Spleen (tissue), 11 donors: ENCODE measurements around the gene DACH1. TPM values are rescaled to one million over a fixed set of nuclear protein-coding genes. Genes with fewer than 3 reads are reported as not detected.

ENCODE experiments used
- DNase-seq: peaks from one replicate; pipeline ENCODE4 v3.0.0-alpha.2; 2020
- H3K27ac ChIP-seq, 8 donors: fragments of 200-600 bp; sonication (generic) in 7 of 8; 1 replicate in 4 of 8; 2 replicates in 4 of 8; pipeline versions ENCODE4 v1.5.0 to v1.8.0; 2016 to 2021; ENCODE audit warnings: inconsistent platforms in 4 of 8, mild to moderate bottlenecking in 4 of 8, moderate library complexity in 1 of 8
- H3K27me3 ChIP-seq, 7 donors: fragments of 200-600 bp; sonication (generic) in 6 of 7; replicated peaks in 1 of 7; 1 replicate in 4 of 7; 2 replicates in 3 of 7; pipeline versions ENCODE4 v1.5.0 to v1.8.0; 2016 to 2021; ENCODE audit warnings: inconsistent platforms in 3 of 7, mild to moderate bottlenecking in 1 of 7
- H3K36me3 ChIP-seq, 6 donors: fragments of 200-600 bp; sonication (generic) in 5 of 6; 1 replicate in 4 of 6; 2 replicates in 2 of 6; pipeline versions ENCODE4 v1.5.0 to v1.8.0; 2016 to 2021; ENCODE audit warnings: inconsistent platforms in 2 of 6
- H3K4me1 ChIP-seq, 6 donors: fragments of 200-600 bp; sonication (generic) in 5 of 6; 1 replicate in 3 of 6; 2 replicates in 3 of 6; pipeline versions ENCODE4 v1.5.0 to v1.8.0; 2016 to 2021; ENCODE audit warnings: inconsistent platforms in 3 of 6
- H3K4me3 ChIP-seq, 8 donors: fragments of 200-600 bp; sonication (generic) in 7 of 8; 1 replicate in 4 of 8; 2 replicates in 4 of 8; pipeline versions ENCODE4 v1.5.0 to v1.8.0; 2016 to 2021; ENCODE audit warnings: inconsistent platforms in 4 of 8, mild to moderate bottlenecking in 4 of 8, moderate library complexity in 2 of 8
- H3K9me3 ChIP-seq, 8 donors: fragments of 200-600 bp; sonication (generic) in 7 of 8; 1 replicate in 4 of 8; 2 replicates in 4 of 8; pipeline versions ENCODE4 v1.5.0 to v1.8.0; 2016 to 2021; ENCODE audit warnings: inconsistent platforms in 4 of 8
- POLR2A ChIP-seq, 3 donors: fragments of 450-650 bp; IDR thresholded peaks; one replicate each; pipeline ENCODE4 v1.5.1; 2017; ENCODE audit warnings: antibody characterized with exemption in 3 of 3, mild to moderate bottlenecking in 1 of 3
- POLR2AphosphoS5 ChIP-seq, 3 donors: sonication (generic); formaldehyde crosslinking; IDR thresholded peaks; one replicate each; pipeline ENCODE4 v1.5.1; 2017; ENCODE audit warnings: antibody characterized with exemption in 3 of 3
- WGBS, 5 donors: extraction: QIAGEN DNeasy Blood & Tissue Kit in 3 of 5; methylation state at CpG; one replicate each; pipeline versions ENCODE4 v1.1.5 to v1.1.7; 2013 to 2018; 5-methylcytosine and 5-hydroxymethylcytosine counted together
- intact Hi-C: fragments of 100-400 bp; cut with DNase I; formaldehyde crosslinking; loops from one replicate; pipeline ENCODE4 v1.15.0; 2023; ENCODE audit warnings: low total_unique reads
- polyA plus RNA-seq, 3 donors: library from polyadenylated mRNA; stranded (reverse); fragments of 200-250 nt; gene quantifications; one replicate each; pipeline ENCODE4 v1.2.1, GENCODE V29; 2013
- total RNA-seq, 7 donors: library from RNA; depleted of rRNA in 3 of 7; stranded (reverse); fragments of >200 nt in 3 of 7; fragmentation: NEBNext Ultra II Directional in 4 of 7; extraction: Animal tissue kit (Norgen Biotek cat#: 25700) in 4 of 7; gene quantifications; one replicate each; pipeline versions ENCODE4 v1.1.0 to v1.2.1, GENCODE V29; 2016 to 2021
- TF ChIP-seq, protein P1 (sequence below), 11 experiments: fragments of 200-600 bp in 7 of 11; fragments of 450-650 bp in 4 of 11; sonication (generic) in 4 of 11; IDR thresholded peaks in 8 of 11; conservative IDR thresholded peaks in 3 of 11; 1 replicate in 7 of 11; 2 replicates in 4 of 11; pipeline versions ENCODE4 v1.4.0 to v1.8.0; 2016 to 2021; ENCODE audit warnings: antibody characterized with exemption in 11 of 11, inconsistent platforms in 4 of 11, mild to moderate bottlenecking in 1 of 11
- donor health status: healthy with polysubstance abuse.
- donor health status: DM: no; HTN: no; CAD: no; lungs with moderate emphysema.
- donor health status: DM: no; HTN: no; CAD: no.
- donor health status: Bipolar disorder and iron deficiency.
- donor health status: healthy.
- donor health status: DM: no; HTN: no; CAD: no.
- donor health status: DM: yes; HTN: yes; CAD: no.

The DACH1 gene
- total and polyA plus RNA-seq, 10 donors: 0.80 to 18.9 (median 11.4) TPM

GRCh38 chr13:71589032-71589431 is 278.0 kb downstream of the DACH1 start:
- 68 to 90% (median 74%) methylated on average over 2 of the region's 2 CpGs for WGBS, 5 donors
- no peak for DNase-seq
- no peak for TF ChIP-seq POLR2A (IDR thresholded peaks at IDR 0.05)
- TF ChIP-seq POLR2AphosphoS5 (IDR thresholded peaks at IDR 0.05): no peak
- TF ChIP-seq, protein P1, sequence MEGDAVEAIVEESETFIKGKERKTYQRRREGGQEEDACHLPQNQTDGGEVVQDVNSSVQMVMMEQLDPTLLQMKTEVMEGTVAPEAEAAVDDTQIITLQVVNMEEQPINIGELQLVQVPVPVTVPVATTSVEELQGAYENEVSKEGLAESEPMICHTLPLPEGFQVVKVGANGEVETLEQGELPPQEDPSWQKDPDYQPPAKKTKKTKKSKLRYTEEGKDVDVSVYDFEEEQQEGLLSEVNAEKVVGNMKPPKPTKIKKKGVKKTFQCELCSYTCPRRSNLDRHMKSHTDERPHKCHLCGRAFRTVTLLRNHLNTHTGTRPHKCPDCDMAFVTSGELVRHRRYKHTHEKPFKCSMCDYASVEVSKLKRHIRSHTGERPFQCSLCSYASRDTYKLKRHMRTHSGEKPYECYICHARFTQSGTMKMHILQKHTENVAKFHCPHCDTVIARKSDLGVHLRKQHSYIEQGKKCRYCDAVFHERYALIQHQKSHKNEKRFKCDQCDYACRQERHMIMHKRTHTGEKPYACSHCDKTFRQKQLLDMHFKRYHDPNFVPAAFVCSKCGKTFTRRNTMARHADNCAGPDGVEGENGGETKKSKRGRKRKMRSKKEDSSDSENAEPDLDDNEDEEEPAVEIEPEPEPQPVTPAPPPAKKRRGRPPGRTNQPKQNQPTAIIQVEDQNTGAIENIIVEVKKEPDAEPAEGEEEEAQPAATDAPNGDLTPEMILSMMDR (IDR thresholded peaks at IDR 0.05 in 8 of 11, conservative IDR thresholded peaks at IDR 0.05 in 3 of 11): no peak
- intact Hi-C loops: no loop called here
- H3K27me3 ChIP-seq: no peaks in the 10 kb centered on the region
- no peaks in the 10 kb centered on the region for H3K36me3 ChIP-seq
- H3K4me3 ChIP-seq: no peak overlapping the region
- no peak overlapping the region for H3K27ac ChIP-seq
- no peaks in the 10 kb centered on the region for H3K9me3 ChIP-seq
- H3K4me1 ChIP-seq: peaks cover 0 to 6% (median 0%) of the 10 kb centered on the region in 6 donors

DNA sequence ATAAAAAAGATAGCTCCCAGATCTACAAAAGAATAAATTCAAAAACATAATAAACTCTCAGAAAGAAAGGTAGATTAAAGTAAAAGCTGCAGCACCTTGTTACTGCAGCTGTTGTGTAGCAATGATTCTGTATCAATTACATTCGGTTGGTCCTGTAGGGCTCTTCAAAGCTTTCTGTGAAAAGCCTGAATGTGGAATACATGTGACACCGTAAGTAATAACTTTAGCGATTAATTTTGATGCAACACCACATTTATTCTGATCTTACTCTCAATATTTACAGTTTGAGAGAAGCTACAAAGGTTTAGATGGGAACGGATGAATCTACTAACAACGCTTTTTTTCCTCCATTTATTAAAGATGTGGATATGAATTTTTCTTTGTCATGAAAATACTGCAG is 279.2 kb downstream of the DACH1 start:
- H3K4me1 ChIP-seq: peaks cover 0 to 6% (median 0%) of the 10 kb centered on the region in 6 donors
- intact Hi-C loops: no loop called here
- TF ChIP-seq, protein P1 (IDR thresholded peaks at IDR 0.05 in 8 of 11, conservative IDR thresholded peaks at IDR 0.05 in 3 of 11): no peak
- TF ChIP-seq POLR2AphosphoS5 (IDR thresholded peaks at IDR 0.05): no peak
- TF ChIP-seq POLR2A (IDR thresholded peaks at IDR 0.05): no peak
- 86 to 94% (median 89%) methylated on average over 5 of the region's 5 CpGs for WGBS, 5 donors
- no peaks in the 10 kb centered on the region for H3K36me3 ChIP-seq
- no peak for DNase-seq
- H3K27me3 ChIP-seq: no peaks in the 10 kb centered on the region
- no peak overlapping the region for H3K4me3 ChIP-seq
- no peak overlapping the region for H3K27ac ChIP-seq
- H3K9me3 ChIP-seq: no peaks in the 10 kb centered on the region

- no peak for DNase-seq
- no peak overlapping the region for H3K4me3 ChIP-seq
- 79 to 87% (median 82%) methylated on average over 2 of the region's 2 CpGs for WGBS, 5 donors
- H3K36me3 ChIP-seq: no peaks in the 10 kb centered on the region
- H3K27ac ChIP-seq: no peak overlapping the region
- peaks cover 0 to 6% (median 0%) of the 10 kb centered on the region in 6 donors for H3K4me1 ChIP-seq
- TF ChIP-seq, protein P1 (IDR thresholded peaks at IDR 0.05 in 8 of 11, conservative IDR thresholded peaks at IDR 0.05 in 3 of 11): no peak
- no peaks in the 10 kb centered on the region for H3K27me3 ChIP-seq
- intact Hi-C loops: no loop called here
- H3K9me3 ChIP-seq: no peaks in the 10 kb centered on the region
These were observed 279.8 kb downstream of the DACH1 start for GRCh38 chr13:71587193-71587592.

GRCh38 chr13:71583581-71583980 is 283.4 kb downstream of the DACH1 start:
- Histone ChIP-seq H3K4me1 (no peaks in the 10 kb centered on the region), H3K27me3 (no peaks in the 10 kb centered on the region), H3K27ac (no peak overlapping the region), H3K9me3 (no peaks in the 10 kb centered on the region), H3K4me3 (no peak overlapping the region), H3K36me3 (no peaks in the 10 kb centered on the region)
- 84 to 97% (median 91%) methylated on average over 5 of the region's 5 CpGs for WGBS, 5 donors
- intact Hi-C loops: no loop called here
- no peak for TF ChIP-seq POLR2AphosphoS5 (IDR thresholded peaks at IDR 0.05)
- no peak for TF ChIP-seq POLR2A (IDR thresholded peaks at IDR 0.05)
- TF ChIP-seq, protein P1 (IDR thresholded peaks at IDR 0.05 in 8 of 11, conservative IDR thresholded peaks at IDR 0.05 in 3 of 11): no peak
- DNase-seq: no peak
